ENCODE results near the gene IL10RB. TPM values are rescaled to one million over a fixed set of nuclear protein-coding genes. Genes with fewer than 3 reads are reported as not detected.

Gene IL10RB
- total and polyA plus RNA-seq, 2 of the 13 experiments (the other 11 are each of a cell fraction or from before 2014, with no cell fraction given) = 17.4 to 18.2 TPM

DNA sequence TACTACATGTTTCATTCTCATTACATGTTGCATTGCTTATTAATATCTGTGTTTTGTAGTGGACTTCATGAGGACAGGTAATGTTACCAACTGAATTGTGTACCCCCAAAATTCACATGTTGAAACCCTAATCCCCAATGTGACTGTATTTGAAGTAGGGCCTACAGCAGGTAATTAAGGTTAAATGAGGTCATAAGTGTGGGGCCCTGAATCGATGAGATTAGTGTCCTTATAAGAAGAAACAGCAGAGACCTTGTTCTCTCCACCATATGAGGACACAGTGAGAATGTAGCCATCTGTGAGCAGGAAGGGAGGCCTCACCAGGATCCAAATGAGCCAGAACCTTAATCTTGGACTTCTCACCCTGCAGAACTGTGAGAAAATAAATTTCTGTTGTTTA lies 43.6 kb downstream of the IL10RB start:
- Histone ChIP-seq H3K27me3 (ENCODE audit: control insufficient read depth in 1 of 2, insufficient read depth in 2 of 2, low read length in 2 of 2) (peaks cover 0 to 9% of the 10 kb centered on the region in 2 experiments; a peak in 1 of 5 replicates), H3K4me3 (replicated peaks in 1 of 3; ENCODE audit: insufficient read depth in 1 of 3, low read depth in 2 of 3, low read length in 3 of 3) (no peak overlapping the region), H3K9me3 (ENCODE audit: low read length) (0 out of 2 replicates have a peak, but pooled peaks cover 4% of the 10 kb centered on the region), H3K4me2 (ENCODE audit: low read depth, low read length) (no peak overlapping the region), H3K36me3 (replicated peaks in 1 of 2; ENCODE audit: control insufficient read depth in 1 of 2, insufficient read depth in 2 of 2, low read length in 2 of 2) (no peaks in the 10 kb centered on the region), H4K20me1 (ENCODE audit: insufficient read depth, low read length) (no peaks in the 10 kb centered on the region), H3K79me2 (ENCODE audit: insufficient read depth, low read length) (no peaks in the 10 kb centered on the region), H3K9ac (ENCODE audit: insufficient read depth, low read depth, low read length) (no peak overlapping the region), H2AFZ (ENCODE audit: low read length) (no peak overlapping the region), H3K27ac (ENCODE audit: extremely low read length, insufficient read depth, low read length) (no peak overlapping the region), H3K4me1 (ENCODE audit: insufficient read depth, low read length) (peaks cover 13% of the 10 kb centered on the region)
- 0% methylated on average over 1 of the region's 1 CpG for WGBS (ENCODE audit: low lambda C conversion rate)
- intact Hi-C loops (cut with micrococcal nuclease; ENCODE audit: unreplicated experiment) = no loop called here
- in situ Hi-C loops (cut with HindIII; ENCODE audit: extremely low pct_ligation_motif_present, low pct_unique_long_range_greater_than_20kb) = no loop called here
- no peak for DNase-seq (ENCODE audit: low spot score)
- CTCF ChIA-PET (ENCODE audit: low intra/inter-chr PET ratio, low total read pairs) = no interaction called here
- POLR2A ChIA-PET = no interaction called here
- ATAC-seq = no peak
- FAIRE-seq = no peak
- TF ChIP-seq MAFK (conservative IDR thresholded peaks at IDR 0.05 in 1 of 2, IDR thresholded peaks at IDR 0.05 in 1 of 2; ENCODE audit: low read length in 2 of 2) (no peak), ZNF264 (CRISPR knock-in tag; IDR thresholded peaks at IDR 0.05) (peak; percentile 95)
- no TSS peak for BruUV-seq (replicated peaks)

DNA sequence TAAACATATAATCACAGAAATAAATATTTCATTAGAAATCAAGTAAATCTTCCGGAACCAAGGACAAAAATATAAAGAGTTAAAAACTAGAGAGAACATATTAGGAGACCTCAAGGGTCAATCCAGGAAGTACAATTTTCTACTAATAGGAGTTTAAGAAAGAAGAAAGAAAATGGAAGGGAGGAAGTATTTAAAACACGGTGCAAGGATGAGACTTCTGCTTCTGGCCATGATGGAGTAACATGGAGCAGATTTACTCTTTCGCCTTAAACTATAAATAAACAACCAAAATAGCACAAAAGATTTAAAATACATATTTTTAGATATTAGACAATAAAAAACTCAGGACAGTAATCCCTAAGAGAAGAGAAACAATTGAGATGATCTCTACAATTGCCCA lies 46.0 kb downstream of the IL10RB start:
- H3K27ac ChIP-seq (ENCODE audit: extremely low read length, insufficient read depth, low read length) = no peak overlapping the region
- intact Hi-C loops (cut with micrococcal nuclease; ENCODE audit: unreplicated experiment) (no loop called here), in situ Hi-C loops (cut with HindIII; ENCODE audit: extremely low pct_ligation_motif_present, low pct_unique_long_range_greater_than_20kb) (no loop called here)
- BruUV-seq (replicated peaks) = no TSS peak
- H3K27me3 ChIP-seq (ENCODE audit: control insufficient read depth in 1 of 2, insufficient read depth in 2 of 2, low read length in 2 of 2) = peaks cover 0 to 13% of the 10 kb centered on the region in 2 experiments; a peak in 1 of 5 replicates
- H2AFZ ChIP-seq (ENCODE audit: low read length) = no peak overlapping the region
- TF ChIP-seq ZNF343 (CRISPR knock-in tag; IDR thresholded peaks at IDR 0.05) = no peak
- no peak for TF ChIP-seq ZNF12 (CRISPR knock-in tag; IDR thresholded peaks at IDR 0.05)
- TF ChIP-seq TEAD3 (CRISPR knock-in tag; optimal IDR thresholded peaks at IDR 0.05; ENCODE audit: borderline replicate concordance) = no peak
- TF ChIP-seq XRCC5 (optimal IDR thresholded peaks at IDR 0.05; ENCODE audit: low read length) = no peak
- no peak for TF ChIP-seq ZNF446 (CRISPR knock-in tag; IDR thresholded peaks at IDR 0.05)
- H3K4me1 ChIP-seq (ENCODE audit: insufficient read depth, low read length) = no peaks in the 10 kb centered on the region
- no peak for DNase-seq (ENCODE audit: low spot score)
- no peak for FAIRE-seq
- no peak overlapping the region for H3K9ac ChIP-seq (ENCODE audit: insufficient read depth, low read depth, low read length)
- ATAC-seq = no peak
- ChIA-PET CTCF (ENCODE audit: low intra/inter-chr PET ratio, low total read pairs) (no interaction called here), POLR2A (no interaction called here)
- no peaks in the 10 kb centered on the region for H3K79me2 ChIP-seq (ENCODE audit: insufficient read depth, low read length)
- 0 out of 2 replicates have a peak, but pooled peaks cover 4% of the 10 kb centered on the region for H3K9me3 ChIP-seq (ENCODE audit: low read length)
- H4K20me1 ChIP-seq (ENCODE audit: insufficient read depth, low read length) = no peaks in the 10 kb centered on the region
- no peak overlapping the region for H3K4me3 ChIP-seq (replicated peaks in 1 of 3; ENCODE audit: insufficient read depth in 1 of 3, low read depth in 2 of 3, low read length in 3 of 3)
- no peak overlapping the region for H3K4me2 ChIP-seq (ENCODE audit: low read depth, low read length)
- no peaks in the 10 kb centered on the region for H3K36me3 ChIP-seq (replicated peaks in 1 of 2; ENCODE audit: control insufficient read depth in 1 of 2, insufficient read depth in 2 of 2, low read length in 2 of 2)
- WGBS (ENCODE audit: low lambda C conversion rate) = 36% methylated on average over 3 of the region's 3 CpGs
